SW480 (cell line): ENCODE measurements around the gene ALDOA.

ENCODE experiments used
- DNase-seq: peaks from one replicate; pipeline ENCODE4 v3.0.0-alpha.2; 2016; ENCODE audit warnings: low spot score

ALDOA gene

DNA sequence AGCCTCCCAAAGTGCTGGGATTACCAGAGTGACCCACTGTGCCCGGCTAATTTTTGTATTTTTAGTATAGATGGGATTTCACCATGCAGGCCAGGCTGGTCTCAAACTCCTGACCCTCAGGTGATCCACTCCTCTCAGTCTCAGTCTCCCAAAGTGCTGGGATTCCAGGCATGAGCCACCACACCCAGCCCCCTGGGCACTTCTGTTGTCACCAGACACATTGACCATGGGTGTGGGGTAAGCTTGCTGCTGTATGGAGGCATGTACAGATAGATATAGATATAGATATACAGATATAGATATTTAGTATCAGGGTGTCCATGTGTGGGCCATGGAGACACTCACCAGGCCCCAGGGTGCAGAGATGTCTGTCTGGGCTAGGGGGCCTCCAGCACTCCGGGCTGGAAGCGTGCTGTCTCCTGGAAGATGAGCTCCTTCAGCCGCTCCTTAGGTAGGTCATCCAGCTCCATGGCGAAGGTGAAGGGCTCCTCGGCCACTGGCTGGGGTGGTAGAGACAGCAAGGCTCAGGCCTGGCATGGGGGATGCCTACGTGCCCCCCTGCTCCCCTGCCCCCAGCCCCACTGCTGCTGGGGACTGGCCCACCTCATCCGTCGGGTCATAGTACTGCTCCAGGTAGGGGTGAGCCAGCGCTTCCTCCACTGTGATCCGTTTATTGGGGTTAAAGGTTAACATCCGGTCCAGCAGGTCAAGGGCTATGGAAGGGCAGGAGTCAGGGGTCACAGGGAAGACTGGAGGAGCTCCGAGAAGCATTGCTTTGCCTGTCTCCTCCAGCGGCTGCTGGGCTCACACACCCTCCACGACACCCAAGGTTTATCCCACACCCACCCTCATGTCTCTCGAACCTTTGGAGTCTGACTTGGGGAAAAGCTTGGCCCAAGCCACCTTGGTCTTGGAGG, 51.0 kb downstream of the ALDOA start:
- no peak for DNase-seq

DNA sequence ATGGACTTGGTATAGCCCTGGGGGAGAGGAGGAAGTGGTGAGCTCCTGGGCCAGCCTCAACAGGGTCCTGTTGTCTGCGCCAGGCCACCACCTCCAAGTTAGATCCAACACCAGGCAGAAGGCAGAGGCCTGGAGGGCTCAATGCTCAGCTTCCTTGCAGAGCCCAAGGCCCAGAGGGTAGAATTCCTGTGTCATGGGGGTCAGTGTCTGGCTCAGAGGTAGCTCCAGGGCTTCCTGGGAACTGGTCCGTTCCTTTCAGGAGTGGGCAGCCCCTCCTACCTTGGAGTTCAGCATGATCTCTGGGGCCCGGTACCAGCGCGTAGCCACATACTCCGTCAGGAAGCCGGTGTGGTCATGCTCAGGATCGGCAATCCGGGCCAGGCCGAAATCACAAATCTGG, 52.2 kb downstream of the ALDOA start:
- DNase-seq = no peak

DNA sequence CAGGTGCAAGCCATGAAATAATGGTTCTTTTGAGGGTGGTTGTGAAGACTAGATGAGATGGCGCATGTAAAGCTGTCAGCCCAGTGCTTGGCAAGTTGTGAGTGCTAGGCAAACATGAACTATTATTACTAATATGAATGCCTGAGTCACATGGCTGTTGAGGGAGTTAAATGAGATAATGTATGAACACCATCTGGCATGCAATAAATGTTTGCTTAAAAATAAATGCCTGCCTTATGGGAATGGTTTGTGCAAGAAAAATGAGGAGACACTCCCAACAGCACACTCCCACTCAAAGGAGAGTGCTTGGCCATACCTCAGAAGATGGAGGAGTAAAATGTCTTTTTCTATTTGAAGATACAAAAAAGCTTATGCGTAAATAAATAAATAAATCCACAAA, 53.9 kb downstream of the ALDOA start:
- no peak for DNase-seq
